ENCODE results near the gene MAPK14.

MAPK14 gene

GRCh38 chr6:36116066-36116864 lies 88.7 kb downstream of the MAPK14 start:
- Histone ChIP-seq H3K9me3 (ENCODE audit: control insufficient read depth, insufficient read depth, low read length) (no peaks in the 10 kb centered on the region), H3K4me2 (ENCODE audit: low read length) (peak overlapping the region; percentile 81), H3K9me2 (replicated peaks; ENCODE audit: control insufficient read depth, low read length) (no peaks in the 10 kb centered on the region), H3K27me3 (ENCODE audit: control insufficient read depth, low read length) (no peaks in the 10 kb centered on the region), H4K20me1 (ENCODE audit: control insufficient read depth, insufficient read depth, low read depth, low read length) (no peaks in the 10 kb centered on the region), H3K4me3 (ENCODE audit: low read length) (peak overlapping the region; percentile 12; the same call in 1 of the 2 replicates), H3K79me2 (ENCODE audit: control insufficient read depth, low read length) (no peaks in the 10 kb centered on the region), H3F3A (ENCODE audit: control insufficient read depth, insufficient read depth) (peaks cover 40% of the 10 kb centered on the region), H3K27ac (ENCODE audit: low read depth, low read length) (peak overlapping the region; percentile 90; the same call in 1 of the 2 replicates), H3K36me3 (ENCODE audit: control insufficient read depth, low read length) (no peaks in the 10 kb centered on the region), H3K4me1 (ENCODE audit: control insufficient read depth, low read length) (peaks cover 100% of the 10 kb centered on the region)
- TF ChIP-seq CTCF (IDR thresholded peaks at IDR 0.05; ENCODE audit: low read depth, low read length, poor library complexity, severe bottlenecking) (no peak), EZH2phosphoT487 (IDR thresholded peaks at IDR 0.05; ENCODE audit: borderline replicate concordance, low read length) (no peak)

- peaks cover 100% of the 10 kb centered on the region for H3K4me1 ChIP-seq (ENCODE audit: control insufficient read depth, low read length)
- H3K9me3 ChIP-seq (ENCODE audit: control insufficient read depth, insufficient read depth, low read length) = no peaks in the 10 kb centered on the region
- H3K36me3 ChIP-seq (ENCODE audit: control insufficient read depth, low read length) = no peaks in the 10 kb centered on the region
- H3K4me2 ChIP-seq (ENCODE audit: low read length) = no peak overlapping the region
- H4K20me1 ChIP-seq (ENCODE audit: control insufficient read depth, insufficient read depth, low read depth, low read length) = no peaks in the 10 kb centered on the region
- no peak overlapping the region for H3K4me3 ChIP-seq (ENCODE audit: low read length)
- peaks cover 39% of the 10 kb centered on the region for H3F3A ChIP-seq (ENCODE audit: control insufficient read depth, insufficient read depth)
- no peaks in the 10 kb centered on the region for H3K9me2 ChIP-seq (replicated peaks; ENCODE audit: control insufficient read depth, low read length)
- TF ChIP-seq CTCF (IDR thresholded peaks at IDR 0.05; ENCODE audit: low read depth, low read length, poor library complexity, severe bottlenecking) (no peak), EZH2phosphoT487 (IDR thresholded peaks at IDR 0.05; ENCODE audit: borderline replicate concordance, low read length) (no peak)
- no peaks in the 10 kb centered on the region for H3K27me3 ChIP-seq (ENCODE audit: control insufficient read depth, low read length)
- H3K27ac ChIP-seq (ENCODE audit: low read depth, low read length) = peak overlapping the region; percentile 22; the same call in 1 of the 2 replicates
- H3K79me2 ChIP-seq (ENCODE audit: control insufficient read depth, low read length) = no peaks in the 10 kb centered on the region
Measured at GRCh38 chr6:36116943-36117342, 89.3 kb downstream of the MAPK14 start.

- TF ChIP-seq EZH2phosphoT487 (IDR thresholded peaks at IDR 0.05; ENCODE audit: borderline replicate concordance, low read length) (no peak), CTCF (IDR thresholded peaks at IDR 0.05; ENCODE audit: low read depth, low read length, poor library complexity, severe bottlenecking) (no peak)
- H3K79me2 ChIP-seq (ENCODE audit: control insufficient read depth, low read length) = no peaks in the 10 kb centered on the region
- H3K4me3 ChIP-seq (ENCODE audit: low read length) = no peak overlapping the region
- H4K20me1 ChIP-seq (ENCODE audit: control insufficient read depth, insufficient read depth, low read depth, low read length) = no peaks in the 10 kb centered on the region
- no peaks in the 10 kb centered on the region for H3K27me3 ChIP-seq (ENCODE audit: control insufficient read depth, low read length)
- peak overlapping the region; percentile 22; the same call in 1 of the 2 replicates for H3K27ac ChIP-seq (ENCODE audit: low read depth, low read length)
- no peaks in the 10 kb centered on the region for H3K9me3 ChIP-seq (ENCODE audit: control insufficient read depth, insufficient read depth, low read length)
- H3K9me2 ChIP-seq (replicated peaks; ENCODE audit: control insufficient read depth, low read length) = no peaks in the 10 kb centered on the region
- peaks cover 32% of the 10 kb centered on the region for H3F3A ChIP-seq (ENCODE audit: control insufficient read depth, insufficient read depth)
- H3K4me2 ChIP-seq (ENCODE audit: low read length) = 0 out of 2 replicates have a peak overlapping the region, but pooled peaks have one; percentile 9
- H3K4me1 ChIP-seq (ENCODE audit: control insufficient read depth, low read length) = peaks cover 100% of the 10 kb centered on the region
- no peaks in the 10 kb centered on the region for H3K36me3 ChIP-seq (ENCODE audit: control insufficient read depth, low read length)
Measured at GRCh38 chr6:36117658-36118549, 90.3 kb downstream of the MAPK14 start.
